Endothelial cell (in vitro differentiated cells): ENCODE results near the gene USP17L27. TPM values are rescaled to one million over a fixed set of nuclear protein-coding genes. Genes with fewer than 3 reads are reported as not detected.
A peak's percentile ranks its signal among the peaks of the same experiment; 100 is the strongest.
"Not testable (repeated sequence)": the region's sequence is repeated elsewhere in the genome, so short reads cannot be mapped to it uniquely, and the experiment has no call there.

Source experiments
- DNase-seq: peaks from one replicate; pipeline ENCODE4 v3.0.0; 2021; ENCODE audit warnings: low spot score
- H3K27ac Mint-ChIP-seq: one replicate; pipeline ENCODE4 v1.8.0; 2021; ENCODE audit warnings: mixed read lengths, inconsistent platforms; ENCODE audit not compliant: unreplicated experiment
- H3K27me3 Mint-ChIP-seq: one replicate; pipeline ENCODE4 v1.8.0; 2021; ENCODE audit warnings: mild to moderate bottlenecking, moderate library complexity, mixed read lengths, inconsistent platforms; ENCODE audit not compliant: unreplicated experiment
- H3K36me3 Mint-ChIP-seq: one replicate; pipeline ENCODE4 v1.8.0; 2021; ENCODE audit warnings: mild to moderate bottlenecking, low read depth, mixed read lengths, inconsistent platforms; ENCODE audit not compliant: unreplicated experiment
- H3K4me1 Mint-ChIP-seq: one replicate; pipeline ENCODE4 v1.8.0; 2021; ENCODE audit warnings: mild to moderate bottlenecking, mixed read lengths, inconsistent platforms; ENCODE audit not compliant: unreplicated experiment
- H3K4me3 Mint-ChIP-seq: one replicate; pipeline ENCODE4 v1.8.0; 2021; ENCODE audit warnings: mild to moderate bottlenecking, mixed read lengths, inconsistent platforms; ENCODE audit not compliant: unreplicated experiment
- H3K9me3 Mint-ChIP-seq: one replicate; pipeline ENCODE4 v1.8.0; 2021; ENCODE audit warnings: mixed read lengths, inconsistent platforms; ENCODE audit not compliant: unreplicated experiment
- total RNA-seq: library from RNA; stranded (reverse); fragmentation: NEBNext Ultra II Directional; extraction: Animal tissue kit (Norgen Biotek cat#: 25700); gene quantifications from one replicate; pipeline ENCODE4 v1.2.1, GENCODE V29; 2021; ENCODE audit not compliant: unreplicated experiment
- TF ChIP-seq, protein P1 (sequence below): fragments of 200-600 bp; sonication (generic); IDR thresholded peaks from one replicate; pipeline ENCODE4 v1.5.0; 2021; ENCODE audit warnings: antibody characterized with exemption; ENCODE audit not compliant: unreplicated experiment

USP17L27 gene
- total RNA-seq, 1 donor from 2014 or later: not detected

DNA sequence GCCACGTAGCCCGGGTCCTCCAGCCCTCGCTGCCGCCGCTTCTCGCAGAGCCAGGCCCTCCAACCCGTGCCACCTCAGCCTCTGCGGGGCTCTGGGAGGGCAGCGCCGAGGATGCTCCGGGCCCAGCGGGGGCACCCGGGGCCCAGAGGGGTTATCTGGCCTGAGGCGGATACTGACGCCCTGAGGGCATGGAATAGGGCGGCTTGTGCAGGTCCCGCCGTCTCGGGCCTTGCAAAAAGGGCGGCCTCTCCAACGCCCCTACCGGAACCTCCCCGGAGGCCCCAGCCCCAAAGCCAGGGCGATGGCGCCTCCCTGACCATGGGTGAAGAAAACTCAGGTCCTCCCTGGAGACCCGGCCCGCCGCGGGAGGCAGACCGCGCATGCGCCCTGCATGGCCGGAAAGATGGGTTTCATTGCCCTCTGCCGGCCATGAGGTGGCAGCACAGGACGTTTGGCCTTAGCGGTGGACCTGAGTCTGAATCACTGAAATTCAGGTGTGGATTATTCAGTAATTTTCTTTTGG lies 37.1 kb downstream of the USP17L27 start:
- not testable (repeated sequence) for H3K27me3 Mint-ChIP-seq, H3K27ac Mint-ChIP-seq, H3K36me3 Mint-ChIP-seq, H3K9me3 Mint-ChIP-seq, H3K4me1 Mint-ChIP-seq, H3K4me3 Mint-ChIP-seq
- TF ChIP-seq, protein P1, sequence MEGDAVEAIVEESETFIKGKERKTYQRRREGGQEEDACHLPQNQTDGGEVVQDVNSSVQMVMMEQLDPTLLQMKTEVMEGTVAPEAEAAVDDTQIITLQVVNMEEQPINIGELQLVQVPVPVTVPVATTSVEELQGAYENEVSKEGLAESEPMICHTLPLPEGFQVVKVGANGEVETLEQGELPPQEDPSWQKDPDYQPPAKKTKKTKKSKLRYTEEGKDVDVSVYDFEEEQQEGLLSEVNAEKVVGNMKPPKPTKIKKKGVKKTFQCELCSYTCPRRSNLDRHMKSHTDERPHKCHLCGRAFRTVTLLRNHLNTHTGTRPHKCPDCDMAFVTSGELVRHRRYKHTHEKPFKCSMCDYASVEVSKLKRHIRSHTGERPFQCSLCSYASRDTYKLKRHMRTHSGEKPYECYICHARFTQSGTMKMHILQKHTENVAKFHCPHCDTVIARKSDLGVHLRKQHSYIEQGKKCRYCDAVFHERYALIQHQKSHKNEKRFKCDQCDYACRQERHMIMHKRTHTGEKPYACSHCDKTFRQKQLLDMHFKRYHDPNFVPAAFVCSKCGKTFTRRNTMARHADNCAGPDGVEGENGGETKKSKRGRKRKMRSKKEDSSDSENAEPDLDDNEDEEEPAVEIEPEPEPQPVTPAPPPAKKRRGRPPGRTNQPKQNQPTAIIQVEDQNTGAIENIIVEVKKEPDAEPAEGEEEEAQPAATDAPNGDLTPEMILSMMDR: peak; percentile 78
- DNase-seq: peak; percentile 71

DNA sequence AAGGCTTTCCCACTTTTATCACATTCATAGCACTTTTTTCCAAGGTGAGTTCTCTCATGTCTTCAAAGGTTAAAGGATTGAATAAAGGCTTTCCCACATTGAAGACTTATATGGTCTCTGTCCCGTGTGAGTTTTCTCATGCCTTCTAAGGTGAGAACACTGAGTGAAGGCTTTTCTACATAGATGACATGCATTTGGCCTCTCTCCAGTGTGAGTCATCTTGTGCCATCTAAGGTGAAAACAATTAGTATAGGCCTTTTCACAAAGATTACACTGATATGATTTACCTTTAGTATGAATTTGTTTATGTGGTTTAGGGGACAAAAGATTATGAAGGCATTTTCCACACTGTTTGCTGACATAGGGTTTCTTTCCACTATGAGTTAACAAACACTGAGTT lies 40.2 kb downstream of the USP17L27 start:
- H3K4me3 Mint-ChIP-seq: no peak overlapping the region
- H3K36me3 Mint-ChIP-seq: no peaks in the 10 kb centered on the region
- no peaks in the 10 kb centered on the region for H3K9me3 Mint-ChIP-seq
- no peak overlapping the region for H3K27ac Mint-ChIP-seq
- no peak for DNase-seq
- no peaks in the 10 kb centered on the region for H3K4me1 Mint-ChIP-seq
- TF ChIP-seq, protein P1: no peak
- H3K27me3 Mint-ChIP-seq: no peaks in the 10 kb centered on the region

DNA sequence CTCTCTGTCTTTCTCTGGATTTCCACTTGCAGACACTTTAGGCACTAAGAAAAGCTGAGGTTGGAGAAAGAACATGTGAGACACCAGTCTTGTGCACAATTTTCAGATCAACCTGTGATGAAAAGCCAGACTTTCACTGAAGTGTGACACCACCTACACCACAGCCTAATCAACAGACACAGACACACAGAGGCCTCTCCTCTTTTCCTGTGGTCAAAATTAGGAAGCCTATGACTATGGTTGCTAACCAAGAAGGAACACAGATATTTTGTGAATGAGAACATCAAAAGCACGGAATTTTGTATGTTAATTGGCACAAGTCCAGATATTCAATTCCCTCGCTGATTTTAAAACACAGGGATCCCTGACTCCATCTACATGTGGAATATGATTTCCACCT lies 45.1 kb downstream of the USP17L27 start:
- H3K36me3 Mint-ChIP-seq, DNase-seq, H3K27me3 Mint-ChIP-seq, H3K4me1 Mint-ChIP-seq, H3K4me3 Mint-ChIP-seq, H3K9me3 Mint-ChIP-seq, H3K27ac Mint-ChIP-seq: not testable (repeated sequence)

Other genes starting within 250 kb of the USP17L27 start
- not detected for gene FAM90A26, start 173.7 kb upstream of the USP17L27 start, total RNA-seq
- gene USP17L10, start 133.5 kb upstream of the USP17L27 start, total RNA-seq: not detected
- not detected for gene USP17L11, start 128.7 kb upstream of the USP17L27 start, total RNA-seq
- gene USP17L12, start 124.0 kb upstream of the USP17L27 start, total RNA-seq: not detected
- gene USP17L13, start 119.3 kb upstream of the USP17L27 start, total RNA-seq: not detected
- gene USP17L15, start 109.8 kb upstream of the USP17L27 start, total RNA-seq: not detected
- not detected for gene USP17L17, start 100.3 kb upstream of the USP17L27 start, total RNA-seq
- not detected for gene USP17L18, start 95.5 kb upstream of the USP17L27 start, total RNA-seq
- not detected for gene USP17L19, start 90.8 kb upstream of the USP17L27 start, total RNA-seq
- gene USP17L20, start 86.0 kb upstream of the USP17L27 start, total RNA-seq: not detected
- gene USP17L21, start 81.3 kb upstream of the USP17L27 start, total RNA-seq: not detected
- gene USP17L22, start 76.5 kb upstream of the USP17L27 start, total RNA-seq: not detected
- gene USP17L24, start 19.0 kb upstream of the USP17L27 start, total RNA-seq: not detected
- gene USP17L25, start 14.2 kb upstream of the USP17L27 start, total RNA-seq: not detected
- not detected for gene USP17L26, start 9.5 kb upstream of the USP17L27 start, total RNA-seq
- gene USP17L5, start 4.7 kb upstream of the USP17L27 start, total RNA-seq: not detected
- not detected for gene USP17L28, start 4.7 kb downstream of the USP17L27 start, total RNA-seq
- not detected for gene USP17L29, start 9.5 kb downstream of the USP17L27 start, total RNA-seq
- gene USP17L30, start 19.0 kb downstream of the USP17L27 start, total RNA-seq: not detected
- not detected for gene DEFB131A, start 100.3 kb downstream of the USP17L27 start, total RNA-seq